Breast epithelium (tissue), 3 donors: ENCODE results near the gene CUTC.

Experiments
- POLR2A ChIP-seq: fragments of 450-650 bp; IDR thresholded peaks from one replicate; pipeline ENCODE4 v1.6.1; 2016; ENCODE audit warnings: antibody characterized with exemption, mild to moderate bottlenecking, moderate library complexity
- POLR2AphosphoS5 ChIP-seq, 3 donors: sonication (generic); formaldehyde crosslinking; IDR thresholded peaks; one replicate each; pipeline ENCODE4 v1.6.1; 2017; ENCODE audit warnings: antibody characterized with exemption in 3 of 3
- TF ChIP-seq, protein P1 (sequence below), 3 donors: fragments of 450-650 bp; IDR thresholded peaks; one replicate each; pipeline ENCODE4 v1.5.1; 2016 to 2017; ENCODE audit warnings: antibody characterized with exemption in 3 of 3, mild to moderate bottlenecking in 3 of 3, moderate library complexity in 3 of 3

DNA sequence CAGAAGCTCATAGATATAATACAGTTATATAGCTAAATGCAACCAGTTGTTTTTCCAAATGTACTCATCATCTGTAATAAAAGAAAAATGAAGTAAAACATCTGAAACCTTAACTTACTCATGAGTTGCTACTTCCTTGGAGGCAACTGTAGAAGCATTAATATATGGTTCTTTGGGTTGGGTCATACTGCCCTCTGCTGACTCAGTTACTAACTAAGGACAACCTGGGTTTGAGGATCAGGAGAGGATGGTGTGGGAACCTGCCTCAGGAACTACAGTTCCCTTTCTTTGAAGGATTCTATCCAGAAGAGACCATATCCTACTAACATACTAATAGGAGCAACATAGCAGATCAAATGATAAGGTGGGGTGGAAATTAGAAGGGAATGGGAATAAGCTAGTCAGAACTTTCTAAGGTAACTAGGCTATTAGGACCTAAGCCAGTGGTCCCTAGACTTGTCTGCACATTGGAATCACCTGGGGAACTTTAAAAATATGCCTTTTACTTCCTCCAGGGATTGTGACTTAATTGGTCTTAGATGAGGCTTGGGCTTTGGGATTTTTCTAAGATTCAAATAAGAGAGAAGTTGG lies 20.8 kb upstream of the CUTC start:
- TF ChIP-seq, protein P1, sequence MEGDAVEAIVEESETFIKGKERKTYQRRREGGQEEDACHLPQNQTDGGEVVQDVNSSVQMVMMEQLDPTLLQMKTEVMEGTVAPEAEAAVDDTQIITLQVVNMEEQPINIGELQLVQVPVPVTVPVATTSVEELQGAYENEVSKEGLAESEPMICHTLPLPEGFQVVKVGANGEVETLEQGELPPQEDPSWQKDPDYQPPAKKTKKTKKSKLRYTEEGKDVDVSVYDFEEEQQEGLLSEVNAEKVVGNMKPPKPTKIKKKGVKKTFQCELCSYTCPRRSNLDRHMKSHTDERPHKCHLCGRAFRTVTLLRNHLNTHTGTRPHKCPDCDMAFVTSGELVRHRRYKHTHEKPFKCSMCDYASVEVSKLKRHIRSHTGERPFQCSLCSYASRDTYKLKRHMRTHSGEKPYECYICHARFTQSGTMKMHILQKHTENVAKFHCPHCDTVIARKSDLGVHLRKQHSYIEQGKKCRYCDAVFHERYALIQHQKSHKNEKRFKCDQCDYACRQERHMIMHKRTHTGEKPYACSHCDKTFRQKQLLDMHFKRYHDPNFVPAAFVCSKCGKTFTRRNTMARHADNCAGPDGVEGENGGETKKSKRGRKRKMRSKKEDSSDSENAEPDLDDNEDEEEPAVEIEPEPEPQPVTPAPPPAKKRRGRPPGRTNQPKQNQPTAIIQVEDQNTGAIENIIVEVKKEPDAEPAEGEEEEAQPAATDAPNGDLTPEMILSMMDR (IDR thresholded peaks at IDR 0.05), result peak in 1 of 3 donors; percentile 24
- TF ChIP-seq POLR2A (no peak), POLR2AphosphoS5 (IDR thresholded peaks at IDR 0.05) (no peak)
